GM12878 (cell line): ENCODE results near the gene KRTAP19-5.

Source experiments
- CTCF ChIP-seq, 3 experiments: IDR thresholded peaks in 2 of 3; conservative IDR thresholded peaks in 1 of 3; 2 replicates each; pipeline ENCODE4 v1.5.1; 2011; ENCODE audit warnings: low read depth in 3 of 3, low read length in 3 of 3, mild to moderate bottlenecking in 3 of 3, control low read depth in 2 of 3, moderate library complexity in 2 of 3, inconsistent platforms in 1 of 3, mixed read lengths in 1 of 3; ENCODE audit not compliant: control insufficient read depth in 2 of 3, insufficient read depth in 1 of 3; ENCODE audit errors: extremely low read depth in 1 of 3
- POLR2A ChIP-seq: IDR thresholded peaks from 2 replicates; pipeline ENCODE4 v1.6.1; 2011; ENCODE audit warnings: low read depth, mild to moderate bottlenecking, low read length

- TF ChIP-seq CTCF (IDR thresholded peaks at IDR 0.05 in 2 of 3, conservative IDR thresholded peaks at IDR 0.05 in 1 of 3; ENCODE audit: control insufficient read depth in 2 of 3, extremely low read depth in 1 of 3, insufficient read depth in 1 of 3, low read depth in 3 of 3, low read length in 3 of 3) = no peak
- TF ChIP-seq POLR2A = no peak
Measured at GRCh38 chr21:30497065-30497464, 4.9 kb downstream of the KRTAP19-5 start, which contains the start of gene KRTAP19-4.
